KBM-7 (cell line): ENCODE results near the gene APLP2.

Experiments
- DNase-seq: peaks from one replicate; pipeline ENCODE4 v3.0.0-alpha.2; 2015
- in situ Hi-C: fragments of 300-500 bp; cut with MboI; formaldehyde crosslinking; loops from 2 replicates; pipeline ENCODE4 v1.14.3; 2020; ENCODE audit warnings: low sequenced_read_pairs, low pct_unique_long_range_greater_than_20kb, mixed read lengths

The APLP2 gene

DNA sequence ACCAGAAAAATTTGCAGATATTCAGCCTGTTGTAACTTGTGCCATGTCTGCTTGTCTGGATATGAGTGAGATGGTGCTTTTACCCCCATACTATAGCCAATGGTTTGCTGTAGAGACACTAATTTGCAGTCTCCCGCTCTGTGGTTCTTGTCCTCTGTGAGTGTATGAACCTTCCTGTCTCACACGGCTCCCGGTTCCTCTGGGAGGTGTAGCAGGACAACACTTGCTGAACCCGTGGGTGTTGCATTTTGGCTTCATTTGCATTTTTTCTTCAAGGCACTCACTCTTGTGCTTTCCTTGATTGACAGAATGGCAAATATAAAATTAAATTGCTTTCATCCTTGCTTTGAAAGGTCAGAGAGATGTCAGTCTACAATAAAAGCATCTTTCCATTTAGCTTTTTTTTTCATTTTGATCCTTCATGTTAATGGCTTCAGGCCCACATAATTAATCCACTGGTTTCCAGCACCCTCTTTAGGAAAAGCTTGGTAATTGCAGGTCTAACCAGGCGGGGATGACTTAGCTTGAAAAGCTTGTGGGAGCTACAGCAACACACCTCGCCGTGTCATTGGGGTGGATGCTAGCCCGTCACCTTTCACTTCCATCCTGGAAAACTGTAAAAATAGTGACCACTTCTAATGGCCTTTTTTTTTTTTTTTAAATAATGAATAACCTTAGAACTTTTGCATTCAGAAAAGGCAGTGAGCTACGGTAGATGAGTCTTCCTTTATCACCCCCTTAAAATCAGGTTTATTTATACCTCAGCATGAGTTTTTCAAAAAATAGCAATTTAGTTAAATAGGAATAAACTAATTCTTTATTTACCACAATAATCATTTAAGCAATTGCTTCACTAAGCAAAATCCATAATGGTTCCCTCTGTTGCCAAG, 62.5 kb downstream of the APLP2 start:
- peak; percentile 81 for DNase-seq

GRCh38 chr11:130133716-130134115, 64.0 kb downstream of the APLP2 start:
- in situ Hi-C loops = loop anchor here (25.0 kb wide), 1 partner anchor 196 kb away; no protein-coding TSS in a partner anchor

More for the DNA sequence above, 62.5 kb downstream of the APLP2 start:
- in situ Hi-C loops = loop anchor here (25.0 kb wide), 1 partner anchor 195 kb away; no protein-coding TSS in a partner anchor

GRCh38 chr11:130136107-130136506, 66.4 kb downstream of the APLP2 start:
- in situ Hi-C loops = loop anchor here (25.0 kb wide), 1 partner anchor 199 kb away; no protein-coding TSS in a partner anchor
- DNase-seq = no peak

More at GRCh38 chr11:130133716-130134115, 64.0 kb downstream of the APLP2 start:
- DNase-seq = no peak

- no peak for DNase-seq
- in situ Hi-C loops = loop anchor here (25.0 kb wide), 1 partner anchor 201 kb away; no protein-coding TSS in a partner anchor
These were observed 68.3 kb downstream of the APLP2 start for GRCh38 chr11:130137999-130138398.

DNA sequence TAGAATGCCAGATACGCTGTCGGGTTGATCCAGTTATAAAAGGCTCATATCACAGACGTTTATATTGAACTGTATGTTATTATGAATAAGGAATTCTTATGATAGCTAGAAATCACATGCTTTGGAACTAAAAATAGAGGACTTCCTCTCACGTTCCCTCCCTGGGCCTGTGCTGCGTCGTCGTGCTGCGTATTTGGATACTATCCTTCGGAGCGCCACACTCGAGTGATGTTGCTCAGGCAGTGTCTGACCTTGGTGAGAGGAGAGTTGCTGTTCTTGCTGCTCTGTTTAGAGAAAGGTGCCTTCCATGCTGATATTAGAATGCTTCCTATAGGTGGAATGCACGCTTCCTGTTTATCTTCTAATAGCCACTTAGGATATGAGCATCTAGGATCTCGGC, 69.7 kb downstream of the APLP2 start:
- in situ Hi-C loops = loop anchor here (25.0 kb wide), 1 partner anchor 202 kb away; no protein-coding TSS in a partner anchor
- DNase-seq = no peak

DNA sequence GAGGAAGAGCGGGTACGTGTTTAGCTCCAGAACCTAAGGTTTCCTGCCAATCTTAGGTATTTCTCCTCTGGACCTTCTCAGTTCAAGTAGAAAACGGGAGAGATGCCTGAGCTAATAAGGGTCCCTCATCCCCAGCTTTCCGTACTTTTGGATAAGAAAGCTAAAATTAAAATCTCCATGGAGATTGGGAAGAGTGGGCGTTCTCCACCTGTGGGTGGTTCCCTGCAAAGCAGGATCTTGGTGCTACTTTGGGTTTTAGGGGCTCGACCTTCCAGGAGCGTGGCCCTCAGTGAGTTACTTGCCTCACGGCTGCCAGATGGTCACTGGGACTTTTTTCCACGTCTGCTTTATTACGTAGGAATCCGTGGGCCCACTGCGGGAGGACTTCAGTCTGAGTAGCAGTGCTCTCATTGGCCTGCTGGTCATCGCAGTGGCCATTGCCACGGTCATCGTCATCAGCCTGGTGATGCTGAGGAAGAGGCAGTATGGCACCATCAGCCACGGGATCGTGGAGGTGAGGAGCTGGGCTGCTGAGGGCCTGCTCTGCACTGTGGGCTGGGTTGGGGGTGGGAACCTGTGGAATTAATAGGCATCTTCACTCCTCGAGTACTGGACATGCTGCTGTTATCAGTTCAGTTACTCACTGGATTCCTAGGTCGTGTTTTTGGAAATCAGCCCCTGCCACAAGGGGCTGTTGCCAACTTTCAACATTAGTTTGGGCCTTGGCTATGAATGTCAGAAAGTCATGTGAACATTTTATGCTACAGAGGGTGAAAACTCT, 72.1 kb downstream of the APLP2 start:
- DNase-seq = no peak
- in situ Hi-C loops = loop anchor here (25.0 kb wide), 1 partner anchor 204 kb away; no protein-coding TSS in a partner anchor

- in situ Hi-C loops = loop anchor here (25.0 kb wide), 1 partner anchor 207 kb away; no protein-coding TSS in a partner anchor
- DNase-seq = no peak
These were observed 74.4 kb downstream of the APLP2 start for GRCh38 chr11:130144141-130144540.

- in situ Hi-C loops = loop anchor here (25.0 kb wide), 1 partner anchor 208 kb away; no protein-coding TSS in a partner anchor
- DNase-seq = no peak
These were observed 75.2 kb downstream of the APLP2 start for GRCh38 chr11:130144861-130145281.

- in situ Hi-C loops = loop anchor here (25.0 kb wide), 1 partner anchor 208 kb away; no protein-coding TSS in a partner anchor
- no peak for DNase-seq
These were observed 75.7 kb downstream of the APLP2 start for GRCh38 chr11:130145311-130145812.

DNA sequence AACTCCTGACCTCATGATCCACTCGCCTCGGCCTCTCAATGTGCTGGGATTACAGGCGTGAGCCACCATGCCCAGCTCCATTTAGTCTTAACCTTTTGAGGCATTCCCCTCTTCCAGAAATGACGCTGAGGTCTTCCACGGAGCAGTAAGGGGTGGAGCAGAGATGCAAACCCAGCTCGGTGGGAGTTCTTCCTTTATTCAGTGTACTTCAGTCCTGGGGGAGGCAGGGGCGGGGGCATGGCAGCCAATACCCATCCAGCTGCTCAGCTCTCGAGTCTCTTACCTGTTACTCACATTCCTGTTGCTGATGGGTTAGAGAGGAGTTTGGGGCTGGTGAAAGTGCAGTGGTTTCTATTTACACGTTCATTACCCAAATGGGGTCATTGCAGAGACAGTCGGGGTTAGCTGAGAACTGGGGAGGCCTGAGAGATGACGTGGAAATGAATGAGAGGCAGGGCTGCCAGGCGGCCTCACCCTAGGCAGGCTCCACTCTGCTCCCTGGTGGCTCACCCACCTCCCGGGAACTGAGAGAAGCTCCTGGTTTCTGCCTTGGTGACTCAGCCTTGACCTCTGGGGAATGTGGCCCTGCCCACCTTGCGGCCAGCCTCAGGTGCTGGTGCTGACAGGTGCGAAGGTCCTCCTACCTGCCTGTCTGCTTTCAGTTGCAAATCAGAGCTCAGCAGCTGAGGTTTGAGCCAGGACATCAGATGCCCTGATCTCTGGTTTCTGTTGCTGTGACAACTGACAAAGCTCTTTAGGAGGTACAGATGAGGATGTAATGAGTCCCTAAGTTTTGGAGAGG, 76.5 kb downstream of the APLP2 start:
- DNase-seq = no peak
- in situ Hi-C loops = loop anchor here (25.0 kb wide), 1 partner anchor 209 kb away; no protein-coding TSS in a partner anchor

DNA sequence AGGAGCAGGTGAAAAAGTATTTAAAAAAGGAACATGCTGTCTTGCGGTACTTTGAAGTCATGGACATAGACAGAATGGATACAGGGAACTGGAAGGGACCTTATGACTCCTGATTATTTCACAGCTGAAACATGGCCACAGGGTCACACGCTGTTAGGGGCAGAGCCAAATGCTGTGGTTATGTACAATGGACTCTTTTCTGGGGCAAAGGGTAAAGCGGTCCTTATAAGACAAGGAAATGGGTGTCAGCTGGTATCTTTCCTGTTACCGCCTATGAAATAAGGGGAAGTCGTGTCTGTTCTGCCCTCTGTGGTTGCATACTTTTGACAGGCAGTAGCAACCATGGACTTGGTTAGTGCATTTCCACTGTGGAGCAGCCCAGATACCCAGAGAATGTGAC, 77.1 kb downstream of the APLP2 start:
- peak; percentile 85 for DNase-seq
- in situ Hi-C loops = loop anchor here (25.0 kb wide), 1 partner anchor 209 kb away; no protein-coding TSS in a partner anchor

DNA sequence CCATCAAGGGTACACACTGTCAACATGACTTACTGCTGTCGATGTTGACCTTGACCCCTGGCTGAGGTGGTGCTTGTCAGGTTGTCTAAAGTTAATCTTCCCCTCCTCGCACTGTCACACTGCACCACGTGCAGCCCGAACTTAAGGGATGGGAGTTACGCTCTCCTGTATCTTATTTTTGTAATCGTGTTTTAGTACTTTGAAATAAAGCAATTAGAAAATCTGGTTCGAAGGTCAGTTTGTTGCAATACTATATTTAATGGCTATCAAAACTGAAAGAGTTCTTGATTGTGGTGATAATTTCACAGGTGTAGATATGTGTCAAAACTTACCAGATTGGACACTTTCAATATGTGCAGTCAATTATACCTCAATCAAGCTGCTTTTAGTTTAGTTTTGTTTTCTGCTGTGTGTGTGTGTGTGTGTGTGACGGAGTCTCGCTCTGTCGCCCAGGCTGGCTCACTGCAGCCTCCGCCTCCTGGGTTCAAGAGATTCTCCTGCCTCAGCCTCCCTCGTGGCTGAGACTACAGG, 79.2 kb downstream of the APLP2 start:
- no peak for DNase-seq
- in situ Hi-C loops = loop anchor here (25.0 kb wide), 1 partner anchor 212 kb away; no protein-coding TSS in a partner anchor

DNA sequence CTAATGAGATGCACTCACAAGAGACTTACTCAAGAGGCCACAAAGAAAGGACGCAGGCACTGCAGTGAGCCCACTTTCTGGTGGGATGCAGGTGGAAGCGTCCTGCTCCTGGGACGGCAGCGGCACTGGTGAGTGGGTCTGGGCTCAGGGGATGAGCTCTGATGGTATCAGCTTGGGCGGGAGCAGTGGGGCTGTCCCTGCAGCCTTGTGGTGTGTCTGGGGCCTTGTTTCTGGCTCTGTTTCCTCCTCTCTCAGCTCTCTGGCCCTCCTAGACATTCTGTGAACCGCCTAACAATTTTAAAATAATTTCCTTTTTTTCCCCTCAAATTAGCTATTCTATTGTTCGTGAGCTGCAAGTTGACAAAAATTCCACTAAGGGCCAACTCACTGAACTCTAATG, 81.1 kb downstream of the APLP2 start:
- in situ Hi-C loops = no loop called here
- DNase-seq = no peak

DNA sequence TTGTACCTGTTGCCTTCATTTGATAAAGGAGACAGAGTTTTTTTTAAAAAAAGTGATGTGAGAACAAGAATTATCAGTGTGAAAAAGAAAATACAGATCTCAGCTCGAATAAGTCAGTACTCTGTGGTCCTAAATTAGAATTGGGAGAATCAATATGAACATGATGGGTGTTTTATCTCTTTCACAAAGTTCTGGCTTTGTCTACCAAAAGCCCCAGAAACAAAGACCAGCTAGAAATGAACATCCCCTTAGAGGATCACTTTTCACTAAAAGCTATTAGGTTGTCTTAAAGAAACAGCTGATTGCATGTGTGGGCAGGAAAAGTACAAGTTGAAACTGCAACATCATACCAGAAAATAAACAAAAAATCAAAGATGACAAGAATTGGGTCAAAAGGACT, 81.5 kb downstream of the APLP2 start:
- no peak for DNase-seq
- in situ Hi-C loops = no loop called here

GRCh38 chr11:130156108-130157022, 86.7 kb downstream of the APLP2 start:
- no peak for DNase-seq
- in situ Hi-C loops = no loop called here

GRCh38 chr11:130157101-130157500, 87.4 kb downstream of the APLP2 start:
- DNase-seq = no peak
- in situ Hi-C loops = no loop called here

- DNase-seq = no peak
- in situ Hi-C loops = no loop called here
These were observed 88.1 kb downstream of the APLP2 start for GRCh38 chr11:130157840-130158239.
